DOHH2 (cell line): ENCODE results near the gene FSTL4.

Experiments used
- CTCF ChIP-seq: fragments of 200-600 bp; sonication (generic); IDR thresholded peaks from one replicate; pipeline ENCODE4 v1.5.1; 2014; ENCODE audit warnings: antibody characterized with exemption, mild to moderate bottlenecking, low read depth, low read length; ENCODE audit not compliant: poor library complexity, severe bottlenecking
- EZH2phosphoT487 ChIP-seq: fragments of 200-600 bp; sonication (generic); IDR thresholded peaks from 2 replicates; pipeline ENCODE4 v1.6.1; 2017; ENCODE audit warnings: borderline replicate concordance, mild to moderate bottlenecking, antibody characterized with exemption, low read length, moderate library complexity, mixed read lengths

- no peak for TF ChIP-seq CTCF
- no peak for TF ChIP-seq EZH2phosphoT487
Measured at GRCh38 chr5:133455676-133456075, 156.7 kb downstream of the FSTL4 start.
